ENCODE measurements around the gene RSF1. TPM values are rescaled to one million over a fixed set of nuclear protein-coding genes. Genes with fewer than 3 reads are reported as not detected.
A peak's percentile ranks its signal among the peaks of the same experiment; 100 is the strongest.

RSF1 gene
- total RNA-seq, 4 donors from 2014 or later: 26.5 to 121 (median 82.3) TPM

DNA sequence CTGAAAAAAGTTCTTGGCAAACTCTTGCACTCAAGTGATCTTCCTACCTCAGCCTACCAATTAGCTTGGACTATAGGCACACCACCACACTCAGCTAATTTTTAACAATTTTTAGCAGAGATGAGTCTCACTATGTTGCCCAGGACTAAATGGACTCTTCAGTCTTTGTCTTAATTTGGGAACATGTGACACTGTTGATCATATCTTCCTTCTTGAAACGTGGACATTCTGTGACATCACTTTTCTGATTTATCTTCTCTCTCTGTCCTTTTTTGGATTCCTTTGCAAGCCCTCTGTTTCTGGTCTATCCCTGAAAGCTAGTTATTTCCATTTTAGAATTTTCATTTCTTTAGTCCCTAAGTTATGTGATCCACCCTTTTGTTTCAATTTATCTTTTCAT, 42.0 kb downstream of the RSF1 start:
- Histone ChIP-seq H3K9me3 (no peaks in the 10 kb centered on the region), H3K4me3 (no peak overlapping the region), H3K27me3 (no peaks in the 10 kb centered on the region), H3K27ac (no peak overlapping the region), H3K36me3 (no peaks in the 10 kb centered on the region), H3K4me1 (no peaks in the 10 kb centered on the region)
- DNase-seq: no peak
- intact Hi-C loops (cut with DNase I; ENCODE audit: low total_unique reads): no loop called here
- no peak for TF ChIP-seq POLR2A (IDR thresholded peaks at IDR 0.05)
- TF ChIP-seq, protein P1, sequence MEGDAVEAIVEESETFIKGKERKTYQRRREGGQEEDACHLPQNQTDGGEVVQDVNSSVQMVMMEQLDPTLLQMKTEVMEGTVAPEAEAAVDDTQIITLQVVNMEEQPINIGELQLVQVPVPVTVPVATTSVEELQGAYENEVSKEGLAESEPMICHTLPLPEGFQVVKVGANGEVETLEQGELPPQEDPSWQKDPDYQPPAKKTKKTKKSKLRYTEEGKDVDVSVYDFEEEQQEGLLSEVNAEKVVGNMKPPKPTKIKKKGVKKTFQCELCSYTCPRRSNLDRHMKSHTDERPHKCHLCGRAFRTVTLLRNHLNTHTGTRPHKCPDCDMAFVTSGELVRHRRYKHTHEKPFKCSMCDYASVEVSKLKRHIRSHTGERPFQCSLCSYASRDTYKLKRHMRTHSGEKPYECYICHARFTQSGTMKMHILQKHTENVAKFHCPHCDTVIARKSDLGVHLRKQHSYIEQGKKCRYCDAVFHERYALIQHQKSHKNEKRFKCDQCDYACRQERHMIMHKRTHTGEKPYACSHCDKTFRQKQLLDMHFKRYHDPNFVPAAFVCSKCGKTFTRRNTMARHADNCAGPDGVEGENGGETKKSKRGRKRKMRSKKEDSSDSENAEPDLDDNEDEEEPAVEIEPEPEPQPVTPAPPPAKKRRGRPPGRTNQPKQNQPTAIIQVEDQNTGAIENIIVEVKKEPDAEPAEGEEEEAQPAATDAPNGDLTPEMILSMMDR (IDR thresholded peaks at IDR 0.05): no peak

DNA sequence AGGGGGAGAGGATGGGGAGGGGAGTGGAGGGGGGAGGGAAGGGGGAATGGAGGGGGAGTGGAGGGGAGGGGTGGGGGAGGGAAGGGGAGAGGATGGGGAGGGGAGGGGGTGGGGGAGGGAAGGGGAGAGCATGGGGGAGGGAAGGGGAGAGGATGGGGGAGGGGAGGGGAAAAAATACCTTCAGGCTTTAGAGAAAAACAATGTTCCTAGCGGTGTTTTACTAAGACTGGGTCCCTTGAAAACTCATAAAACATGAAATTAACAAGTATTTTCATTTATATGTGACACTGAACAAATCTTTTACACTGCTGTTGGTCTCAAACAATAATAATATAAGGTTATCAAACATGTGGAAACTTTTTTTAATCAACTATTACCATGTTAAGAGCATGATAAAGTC, 42.4 kb downstream of the RSF1 start:
- TF ChIP-seq, protein P1 (IDR thresholded peaks at IDR 0.05): no peak
- no peak for TF ChIP-seq POLR2A (IDR thresholded peaks at IDR 0.05)
- Histone ChIP-seq H3K4me1 (no peaks in the 10 kb centered on the region), H3K27ac (no peak overlapping the region), H3K9me3 (no peaks in the 10 kb centered on the region), H3K36me3 (no peaks in the 10 kb centered on the region), H3K4me3 (no peak overlapping the region), H3K27me3 (no peaks in the 10 kb centered on the region)
- DNase-seq: no peak
- intact Hi-C loops (cut with DNase I; ENCODE audit: low total_unique reads): no loop called here

DNA sequence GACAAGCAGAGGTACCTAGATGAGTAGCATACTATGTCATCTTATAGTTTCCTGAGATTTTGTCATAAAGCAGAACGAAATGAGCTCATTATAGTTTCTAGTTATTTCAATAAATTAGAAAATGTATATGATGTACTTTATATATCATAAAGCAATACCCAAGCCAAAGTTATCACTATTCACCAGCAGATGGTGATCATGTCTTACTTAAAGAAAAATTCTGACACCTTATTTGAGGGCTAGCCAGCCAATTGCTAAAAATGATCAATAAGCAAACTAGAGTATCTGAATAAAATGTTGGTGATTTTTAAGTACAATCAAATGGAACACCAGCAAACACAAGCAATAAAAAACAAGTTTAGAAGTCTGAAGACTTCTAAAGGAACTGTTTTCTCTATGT, 44.1 kb downstream of the RSF1 start:
- intact Hi-C loops (cut with DNase I; ENCODE audit: low total_unique reads): no loop called here
- TF ChIP-seq, protein P1 (IDR thresholded peaks at IDR 0.05): peak in 1 of 4 experiments; percentile 13
- TF ChIP-seq POLR2A (IDR thresholded peaks at IDR 0.05): no peak
- no peaks in the 10 kb centered on the region for H3K4me1 ChIP-seq
- no peaks in the 10 kb centered on the region for H3K36me3 ChIP-seq
- H3K9me3 ChIP-seq: no peaks in the 10 kb centered on the region
- no peak overlapping the region for H3K27ac ChIP-seq
- no peak overlapping the region for H3K4me3 ChIP-seq
- no peak for DNase-seq
- no peaks in the 10 kb centered on the region for H3K27me3 ChIP-seq

DNA sequence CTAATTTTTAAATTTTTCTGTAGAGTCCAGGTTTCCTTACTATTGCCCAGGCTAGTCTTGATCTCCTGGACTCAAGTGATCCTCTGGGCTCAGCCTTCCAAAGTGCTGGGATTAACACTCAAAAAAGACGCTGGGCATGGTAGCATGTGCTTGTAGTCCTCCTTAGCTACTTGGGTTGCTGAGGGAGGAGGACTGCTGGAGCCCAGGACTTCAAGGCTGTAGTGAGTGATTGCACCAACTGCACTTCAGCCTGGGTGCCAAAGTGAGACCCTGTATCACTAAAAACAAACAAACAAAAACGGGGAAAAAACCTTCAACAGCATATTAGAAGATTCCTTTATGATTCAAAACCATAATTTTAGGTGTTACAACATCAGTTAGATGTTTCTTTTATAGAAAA, 44.6 kb downstream of the RSF1 start:
- TF ChIP-seq, protein P1 (IDR thresholded peaks at IDR 0.05): no peak
- no peak for TF ChIP-seq POLR2A (IDR thresholded peaks at IDR 0.05)
- H3K27ac ChIP-seq: no peak overlapping the region
- H3K4me1 ChIP-seq: peaks cover 0 to 3% of the 10 kb centered on the region in 2 donors
- intact Hi-C loops (cut with DNase I; ENCODE audit: low total_unique reads): no loop called here
- no peak overlapping the region for H3K4me3 ChIP-seq
- no peaks in the 10 kb centered on the region for H3K27me3 ChIP-seq
- no peaks in the 10 kb centered on the region for H3K36me3 ChIP-seq
- no peak for DNase-seq
- H3K9me3 ChIP-seq: no peaks in the 10 kb centered on the region

DNA sequence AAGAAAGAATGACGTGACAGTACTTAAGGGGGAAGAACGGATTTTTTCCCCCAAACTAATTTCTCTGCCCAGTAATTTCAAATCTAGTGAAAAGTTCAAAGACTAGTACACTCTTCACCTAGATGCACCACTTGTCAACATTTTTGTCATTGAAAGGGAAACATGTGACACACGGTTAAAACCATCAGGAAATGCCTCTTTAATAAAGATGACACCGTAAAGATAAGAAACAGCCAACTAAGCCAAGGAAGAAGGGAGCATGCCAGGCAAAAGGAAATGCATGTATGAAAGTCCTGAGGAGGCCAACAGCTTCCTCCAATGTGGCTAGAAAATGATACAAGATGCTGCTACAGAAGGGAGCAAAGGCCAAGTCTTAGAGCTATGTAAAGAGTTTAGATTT, 49.4 kb downstream of the RSF1 start:
- Histone ChIP-seq H3K9me3 (no peaks in the 10 kb centered on the region), H3K4me1 (peaks cover 0 to 3% of the 10 kb centered on the region in 2 donors), H3K27ac (no peak overlapping the region), H3K27me3 (no peaks in the 10 kb centered on the region), H3K4me3 (no peak overlapping the region), H3K36me3 (no peaks in the 10 kb centered on the region)
- TF ChIP-seq, protein P1 (IDR thresholded peaks at IDR 0.05): no peak
- TF ChIP-seq POLR2A (IDR thresholded peaks at IDR 0.05): no peak
- DNase-seq: no peak
- intact Hi-C loops (cut with DNase I; ENCODE audit: low total_unique reads): no loop called here

Measured in uterus (tissue), 4 donors.